HL-60 (cell line): ENCODE measurements around the gene SYNPO2.

Experiments
- CTCF ChIP-seq: IDR thresholded peaks from one replicate; pipeline ENCODE4 v1.5.1; 2011; ENCODE audit warnings: low read length, control low read depth, inconsistent platforms; ENCODE audit not compliant: insufficient read depth
- GABPA ChIP-seq: IDR thresholded peaks from 2 replicates; pipeline ENCODE4 v1.6.1; 2012; ENCODE audit warnings: low read depth
- REST ChIP-seq: IDR thresholded peaks from 2 replicates; pipeline ENCODE4 v1.6.1; 2012; ENCODE audit warnings: low read depth; ENCODE audit not compliant: insufficient replicate concordance
- SPI1 ChIP-seq: IDR thresholded peaks from 2 replicates; pipeline ENCODE4 v1.6.1; 2012; ENCODE audit warnings: low read depth, mild to moderate bottlenecking, borderline replicate concordance

- TF ChIP-seq CTCF, result no peak
- TF ChIP-seq REST, result no peak
- no peak for TF ChIP-seq GABPA
- TF ChIP-seq SPI1, result no peak
Measured at GRCh38 chr4:118989098-118990080, 100.7 kb downstream of the SYNPO2 start.
